GM11168 (cell line): ENCODE data around the gene RNF182.
"Not testable (repeated sequence)": the region's sequence is repeated elsewhere in the genome, so short reads cannot be mapped to it uniquely, and the experiment has no call there.

ENCODE experiments used
- in situ Hi-C: fragments of 300-500 bp; cut with MboI; formaldehyde crosslinking; loops from one replicate; pipeline ENCODE4 v1.12.0; 2022; ENCODE audit warnings: low sequenced_read_pairs; ENCODE audit not compliant: unreplicated experiment

The RNF182 gene

GRCh38 chr6:13947611-13948178 is 22.9 kb downstream of the RNF182 start:
- in situ Hi-C loops: no loop called here

DNA sequence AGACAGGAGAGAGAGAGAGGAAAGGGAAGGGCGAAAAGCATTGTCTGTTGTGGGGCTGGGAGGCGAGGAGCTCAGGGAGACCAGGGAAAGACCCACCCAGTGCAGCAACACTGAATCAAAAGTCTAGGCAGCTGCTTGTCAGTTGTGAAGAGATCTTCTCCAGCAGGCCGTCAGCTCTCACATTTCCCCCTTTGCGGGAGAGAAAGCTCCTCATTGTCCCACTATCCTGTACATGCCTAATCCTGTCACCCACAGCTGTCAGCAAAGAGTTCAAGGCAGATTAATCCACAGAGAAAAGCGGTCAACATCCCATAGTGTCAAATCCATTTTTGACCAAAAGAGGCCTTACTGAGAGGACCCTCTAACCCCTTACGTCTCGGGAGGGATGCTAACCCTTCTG is 27.3 kb downstream of the RNF182 start:
- in situ Hi-C loops: no loop called here

DNA sequence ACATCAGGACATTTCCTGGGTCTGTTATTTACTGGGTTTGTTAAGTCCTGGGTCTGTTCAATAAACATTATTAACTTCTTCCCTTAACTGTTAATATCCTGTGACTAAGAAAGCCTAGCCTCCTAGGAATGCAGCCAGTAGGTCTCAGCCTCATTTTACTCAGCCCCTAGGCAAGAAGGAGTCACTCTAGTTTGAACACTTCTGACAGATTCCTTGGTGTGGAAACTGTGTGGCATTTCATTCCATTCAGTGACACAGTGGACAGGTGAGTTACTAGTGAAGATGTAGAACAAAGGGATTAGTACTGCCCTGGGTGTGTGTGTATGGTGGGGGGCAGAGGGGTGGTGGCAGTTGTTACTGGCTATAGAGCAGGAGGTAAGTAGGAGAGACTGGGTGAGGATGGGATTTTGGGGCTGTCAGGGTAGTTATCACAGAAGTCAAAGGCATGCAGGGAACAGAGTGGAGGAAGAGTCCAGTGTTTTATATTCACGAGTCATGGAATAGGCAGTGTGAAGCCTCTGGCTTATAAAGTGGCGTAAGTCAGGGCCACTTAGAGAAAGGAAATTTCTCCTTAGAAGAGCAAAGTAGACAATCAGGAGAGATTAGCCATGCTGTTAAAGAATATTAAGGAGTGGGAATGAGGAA is 28.4 kb downstream of the RNF182 start:
- in situ Hi-C loops: no loop called here

DNA sequence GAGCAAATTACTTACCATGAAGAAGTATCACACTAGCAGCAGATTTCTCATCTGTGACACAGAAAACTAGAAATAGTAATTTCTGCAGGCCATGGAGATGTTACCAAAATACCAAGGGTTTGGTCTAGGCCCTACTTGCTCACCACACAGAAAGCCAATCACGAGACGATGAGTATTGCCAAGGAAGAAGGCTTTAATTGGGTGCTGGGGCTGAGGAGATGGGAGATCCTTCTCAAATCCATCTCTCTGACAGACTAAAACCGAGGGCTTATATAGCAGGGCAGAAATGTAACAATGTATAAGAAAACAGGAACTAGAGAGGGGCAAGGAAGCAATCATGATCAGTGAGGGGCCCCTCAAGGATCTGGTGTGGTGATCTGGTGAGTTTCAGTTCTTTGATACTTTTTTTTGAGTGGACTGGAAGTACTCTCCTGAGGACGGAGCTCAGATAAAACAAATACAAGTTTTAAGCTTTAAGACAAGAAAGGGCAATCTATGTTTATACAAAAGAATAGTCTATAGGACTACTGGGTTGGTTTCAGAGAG is 40.9 kb downstream of the RNF182 start:
- in situ Hi-C loops: no loop called here

GRCh38 chr6:13971303-13971702 is 46.6 kb downstream of the RNF182 start:
- in situ Hi-C loops: no loop called here

GRCh38 chr6:13972602-13973001 is 47.9 kb downstream of the RNF182 start:
- in situ Hi-C loops: not testable (repeated sequence)

DNA sequence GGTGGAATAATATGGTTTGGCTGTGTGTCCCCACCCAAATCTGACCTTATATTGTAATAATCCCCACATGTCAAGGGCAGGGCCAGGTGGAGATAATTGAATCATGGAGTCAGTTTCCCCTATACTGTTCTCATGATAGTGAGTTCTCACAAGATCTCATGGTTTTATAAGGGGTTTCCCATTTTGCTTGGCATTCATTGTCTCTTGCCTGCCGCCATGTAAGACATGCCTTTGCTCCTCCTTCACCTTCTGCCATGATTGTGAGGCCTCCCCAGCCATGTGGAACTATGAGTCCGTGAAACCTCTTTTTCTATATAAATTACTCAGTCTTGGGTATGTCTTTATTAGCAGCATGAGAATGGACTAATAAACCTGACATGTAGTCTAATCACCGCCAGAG is 48.7 kb downstream of the RNF182 start:
- in situ Hi-C loops: not testable (repeated sequence)

DNA sequence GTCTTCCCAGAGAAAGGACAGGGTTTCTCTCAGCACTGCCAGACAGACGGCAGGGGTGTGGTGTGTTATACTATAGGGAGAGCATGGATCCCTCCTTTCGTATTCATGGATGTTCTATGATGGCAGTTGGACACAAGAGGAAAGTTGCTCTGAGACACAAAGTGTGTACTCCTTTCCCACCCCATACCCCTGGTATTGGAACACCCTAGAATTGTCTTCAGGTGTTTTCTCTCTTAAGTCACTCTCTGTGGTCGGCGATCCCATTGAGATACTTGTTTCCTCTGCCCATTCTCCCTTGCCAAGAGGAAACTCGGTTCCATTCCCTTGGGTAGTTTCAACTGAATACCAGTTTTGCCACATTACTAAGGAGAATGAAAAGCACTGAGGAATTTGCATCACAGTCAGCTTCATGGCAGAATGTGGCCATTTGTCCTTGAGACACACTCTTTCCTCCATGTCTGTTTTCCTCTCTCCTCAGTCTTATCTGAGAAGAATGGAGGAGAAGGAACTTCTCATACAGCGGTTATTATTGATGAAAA is 53.4 kb downstream of the RNF182 start:
- in situ Hi-C loops: no loop called here

- in situ Hi-C loops: no loop called here
Measured at GRCh38 chr6:13978787-13979186, 54.0 kb downstream of the RNF182 start.

GRCh38 chr6:13979284-13980171 is 54.8 kb downstream of the RNF182 start:
- in situ Hi-C loops: no loop called here

GRCh38 chr6:13980534-13980933 is 55.8 kb downstream of the RNF182 start:
- in situ Hi-C loops: no loop called here

DNA sequence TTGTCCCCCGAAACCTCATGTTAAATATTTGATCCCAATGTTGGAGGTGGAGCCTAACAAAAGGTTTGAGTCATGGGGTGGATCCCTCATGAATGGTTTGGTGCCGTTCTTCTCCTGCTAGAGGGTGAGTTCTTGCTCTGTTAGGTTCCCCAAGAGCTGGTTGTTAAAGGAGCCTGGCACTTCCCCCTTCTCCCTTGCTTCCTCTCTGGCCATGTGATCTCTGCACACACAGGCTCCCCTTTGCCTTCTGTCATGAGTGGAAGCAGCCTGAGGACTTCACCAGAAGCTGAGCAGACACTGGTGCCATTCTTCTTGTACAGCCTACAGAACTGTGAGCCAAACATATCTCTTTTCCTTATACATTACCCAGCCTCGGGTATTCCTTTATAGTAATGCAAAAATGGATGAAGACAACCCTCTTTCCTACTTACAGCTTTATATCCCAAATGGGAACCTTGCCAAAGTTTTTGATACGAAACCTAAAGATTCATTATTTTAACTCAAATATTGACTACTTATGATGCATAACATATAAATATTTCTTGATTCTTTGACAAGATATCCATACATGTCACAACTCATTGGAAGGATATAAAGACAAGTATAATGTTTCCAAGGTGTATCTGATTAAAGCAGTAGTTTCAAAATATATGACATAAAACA is 61.0 kb downstream of the RNF182 start:
- in situ Hi-C loops: no loop called here

DNA sequence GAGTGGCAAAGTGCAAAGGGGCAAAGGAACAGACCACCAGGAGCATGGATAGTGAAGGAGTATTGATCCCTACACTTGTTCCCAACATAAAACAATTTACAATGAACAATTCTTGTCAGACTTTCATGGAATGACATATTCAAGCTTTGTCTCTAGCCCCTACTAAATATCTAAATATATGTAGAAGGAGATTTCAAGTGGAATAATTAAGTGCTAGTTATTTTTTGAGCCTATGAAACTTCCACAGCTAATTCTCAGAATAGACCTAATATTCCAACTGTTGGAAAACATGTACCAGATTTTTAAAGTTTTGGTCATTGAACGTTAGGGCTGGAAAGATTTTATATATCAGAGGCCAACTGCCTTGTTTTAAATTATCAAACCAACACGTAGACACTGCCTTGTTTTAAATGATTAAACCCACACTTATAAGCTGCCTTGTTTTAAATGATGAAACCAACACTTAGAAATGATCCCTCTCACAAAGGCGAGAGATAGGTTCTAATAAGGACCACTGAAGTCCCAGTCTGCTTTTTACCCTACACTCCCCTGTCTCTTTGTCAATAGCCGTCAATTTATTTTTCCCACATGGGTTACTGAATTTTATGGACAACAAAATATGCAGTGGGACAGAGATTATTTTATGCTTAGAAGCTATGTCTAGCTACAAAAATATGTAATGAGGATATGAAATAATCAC is 62.1 kb downstream of the RNF182 start:
- in situ Hi-C loops: no loop called here

DNA sequence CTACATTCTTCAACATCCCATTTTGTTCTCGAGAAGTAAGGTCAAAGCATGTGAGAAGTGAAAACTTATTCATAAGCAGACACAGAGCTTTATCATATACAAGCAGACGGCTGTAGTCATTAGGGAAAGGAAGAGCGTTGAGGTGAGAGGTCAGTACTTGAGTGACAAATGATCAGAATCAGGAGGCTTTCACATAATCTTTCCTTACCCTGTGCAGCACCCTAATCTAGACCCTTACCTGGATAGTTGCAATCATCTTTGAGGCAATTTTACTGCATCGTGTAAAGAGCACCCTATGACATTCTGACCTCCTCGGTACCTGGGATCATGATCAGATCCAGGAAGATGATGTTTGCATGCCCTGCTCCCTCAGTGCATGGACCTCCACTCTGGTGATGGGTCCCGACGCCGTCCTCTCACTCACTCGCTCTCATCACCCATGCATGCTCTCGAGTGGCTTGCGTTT is 62.7 kb downstream of the RNF182 start:
- in situ Hi-C loops: no loop called here

DNA sequence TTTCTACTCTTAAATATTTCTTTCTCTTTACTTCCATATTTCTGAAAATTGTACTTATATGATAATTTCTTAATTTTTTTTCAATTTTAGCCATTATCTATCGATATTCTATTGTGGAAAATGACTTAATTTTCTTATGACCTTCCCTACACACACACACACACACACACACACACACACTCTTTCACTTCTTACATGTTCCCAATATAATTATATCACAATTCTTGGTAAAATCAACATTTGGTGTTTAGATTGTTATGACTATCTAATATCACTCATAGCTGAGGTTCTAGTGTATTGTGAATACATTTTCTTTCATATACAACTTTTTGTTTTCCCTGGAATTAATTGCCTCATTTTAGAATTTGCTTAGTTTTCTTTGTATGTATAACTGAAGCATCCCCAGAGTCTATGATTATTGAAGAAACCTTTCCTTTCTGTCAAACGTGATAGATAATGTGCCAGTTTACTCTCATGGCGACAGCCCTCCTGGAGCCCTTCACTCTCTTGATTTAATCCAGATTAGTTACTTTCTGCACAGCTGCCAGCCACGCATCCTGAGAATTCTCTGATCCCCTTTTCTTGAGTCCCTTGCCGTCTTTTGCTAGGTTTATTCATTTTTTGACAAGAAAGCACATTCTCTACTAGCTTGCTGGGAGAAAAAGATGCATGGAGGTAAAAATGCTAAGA is 63.4 kb downstream of the RNF182 start:
- in situ Hi-C loops: no loop called here

DNA sequence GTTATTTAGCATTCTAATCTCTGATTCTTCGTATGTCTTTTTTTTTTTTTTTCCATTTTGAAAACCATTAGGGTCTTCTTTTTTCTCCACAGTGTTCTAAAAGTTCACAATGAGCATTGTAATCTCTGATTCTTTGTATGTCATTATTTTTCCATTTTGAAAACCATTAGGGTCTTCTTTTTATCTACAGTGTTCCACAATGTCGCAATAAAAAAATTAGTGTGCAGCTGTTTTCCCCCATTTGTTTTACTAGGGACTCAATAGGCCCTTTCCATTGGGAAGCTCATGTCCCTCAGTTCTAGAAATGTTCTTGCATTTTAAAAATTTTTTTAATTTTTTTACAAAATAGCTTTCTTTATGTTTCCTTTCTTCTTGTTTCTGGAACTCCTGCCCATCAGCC is 64.2 kb downstream of the RNF182 start:
- in situ Hi-C loops: no loop called here

- in situ Hi-C loops: no loop called here
Measured at GRCh38 chr6:13989496-13990144, 64.9 kb downstream of the RNF182 start.

DNA sequence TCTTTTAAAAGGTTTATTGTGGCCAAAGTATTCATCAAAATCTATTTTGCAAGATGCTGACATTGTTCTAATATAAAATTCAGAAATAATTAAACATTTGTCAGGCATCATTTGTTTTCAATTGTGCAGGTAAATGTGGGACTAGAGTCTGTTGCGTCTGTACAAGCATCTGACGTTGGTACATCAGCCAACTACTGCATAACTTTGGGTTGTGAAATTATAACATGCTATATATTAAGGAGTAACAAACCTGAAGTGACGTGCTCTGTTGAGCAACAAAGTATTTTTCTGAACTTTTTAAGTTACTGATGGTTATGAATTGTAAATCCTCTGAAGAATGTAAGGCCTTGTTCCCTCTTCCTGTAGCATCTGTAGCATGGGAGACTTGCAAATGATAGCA is 66.0 kb downstream of the RNF182 start:
- in situ Hi-C loops: no loop called here

- in situ Hi-C loops: no loop called here
Measured at GRCh38 chr6:13991393-13991792, 66.6 kb downstream of the RNF182 start.
